ENCODE data around the gene HTR6. TPM values are rescaled to one million over a fixed set of nuclear protein-coding genes. Genes with fewer than 3 reads are reported as not detected.

The HTR6 gene
- total RNA-seq, 1 experiment from 2014 or later = 0.57 TPM

DNA sequence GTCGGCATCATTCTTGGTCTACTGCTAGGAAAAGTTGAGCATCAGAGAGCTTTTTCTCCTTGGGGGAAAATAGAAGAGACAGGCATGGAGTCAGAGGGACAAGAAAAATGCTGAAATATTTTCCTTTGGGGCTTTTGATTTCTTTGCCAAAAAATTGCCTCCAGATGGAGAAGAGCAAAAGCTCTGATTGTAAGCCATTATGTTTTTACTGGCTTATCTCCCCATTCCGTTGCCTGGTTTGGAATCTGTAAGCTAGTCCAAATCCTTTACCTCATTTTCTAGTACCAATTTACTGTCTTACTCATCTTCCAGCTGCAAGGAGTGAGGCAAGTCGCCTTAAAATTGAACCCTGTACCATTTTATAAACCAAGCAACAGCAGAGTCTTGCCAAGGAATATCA is 43.9 kb upstream of the HTR6 start:
- Histone ChIP-seq H3K4me2 (ENCODE audit: low read length) (no peak overlapping the region), H4K20me1 (ENCODE audit: insufficient read depth) (peaks cover 15% of the 10 kb centered on the region; the same call in 1 of the 2 replicates), H3K36me3 (ENCODE audit: control insufficient read depth in 1 of 2, insufficient read depth in 2 of 2, low read length in 2 of 2) (peaks cover 0 to 1% of the 10 kb centered on the region in 2 experiments; a peak in 1 of 4 replicates), H3K79me2 (ENCODE audit: insufficient read depth, low read length) (peaks cover 50% of the 10 kb centered on the region), H3K27me3 (ENCODE audit: insufficient read depth, low read length) (no peaks in the 10 kb centered on the region), H3K27ac (ENCODE audit: low read depth, low read length) (no peak overlapping the region), H3K4me1 (ENCODE audit: control insufficient read depth in 1 of 2, insufficient read depth in 2 of 2, low read length in 2 of 2) (no peaks in the 10 kb centered on the region), H3K4me3 (replicated peaks in 1 of 2; ENCODE audit: low read depth in 1 of 2, low read length in 2 of 2) (no peak overlapping the region), H3K9me3 (ENCODE audit: control insufficient read depth in 1 of 2, insufficient read depth in 1 of 2, low read depth in 1 of 2, low read length in 2 of 2) (no peaks in the 10 kb centered on the region), H3K9me2 (ENCODE audit: insufficient read depth) (no peaks in the 10 kb centered on the region), H3K9ac (ENCODE audit: low read length) (no peak overlapping the region), H2AFZ (ENCODE audit: low read depth, low read length, poor library complexity, severe bottlenecking) (no peak overlapping the region)
- ChIA-PET RAD21 (ENCODE audit: low non-redundant PET in 1 of 2, low total read pairs in 2 of 2, uncharacterized antibody in 2 of 2, unreplicated experiment in 2 of 2) (no interaction called here), CTCF (no interaction called here), POLR2A (no interaction called here)
- TF ChIP-seq TCF7L2 (IDR thresholded peaks at IDR 0.05; ENCODE audit: borderline replicate concordance, extremely low read depth, insufficient read depth, insufficient read length) (no peak), CBX3 (IDR thresholded peaks at IDR 0.05; ENCODE audit: low read depth) (no peak), SP1 (IDR thresholded peaks at IDR 0.05; ENCODE audit: low read depth) (no peak), POLR2AphosphoS5 (IDR thresholded peaks at IDR 0.05; ENCODE audit: low read depth, low read length) (no peak), SIN3A (IDR thresholded peaks at IDR 0.05; ENCODE audit: low read depth) (no peak), YY1 (IDR thresholded peaks at IDR 0.05; ENCODE audit: extremely low read depth, insufficient replicate concordance, low read depth, low read length) (no peak), POLR2A (IDR thresholded peaks at IDR 0.05; ENCODE audit: borderline replicate concordance, extremely low read depth, insufficient read depth, insufficient read length) (no peak), CEBPB (IDR thresholded peaks at IDR 0.05; ENCODE audit: low read depth) (no peak), EGR1 (IDR thresholded peaks at IDR 0.05; ENCODE audit: low read depth) (no peak)
- TF ChIP-seq, protein P1, sequence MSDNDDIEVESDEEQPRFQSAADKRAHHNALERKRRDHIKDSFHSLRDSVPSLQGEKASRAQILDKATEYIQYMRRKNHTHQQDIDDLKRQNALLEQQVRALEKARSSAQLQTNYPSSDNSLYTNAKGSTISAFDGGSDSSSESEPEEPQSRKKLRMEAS (IDR thresholded peaks at IDR 0.05) = no peak
- TF ChIP-seq, protein P2, sequence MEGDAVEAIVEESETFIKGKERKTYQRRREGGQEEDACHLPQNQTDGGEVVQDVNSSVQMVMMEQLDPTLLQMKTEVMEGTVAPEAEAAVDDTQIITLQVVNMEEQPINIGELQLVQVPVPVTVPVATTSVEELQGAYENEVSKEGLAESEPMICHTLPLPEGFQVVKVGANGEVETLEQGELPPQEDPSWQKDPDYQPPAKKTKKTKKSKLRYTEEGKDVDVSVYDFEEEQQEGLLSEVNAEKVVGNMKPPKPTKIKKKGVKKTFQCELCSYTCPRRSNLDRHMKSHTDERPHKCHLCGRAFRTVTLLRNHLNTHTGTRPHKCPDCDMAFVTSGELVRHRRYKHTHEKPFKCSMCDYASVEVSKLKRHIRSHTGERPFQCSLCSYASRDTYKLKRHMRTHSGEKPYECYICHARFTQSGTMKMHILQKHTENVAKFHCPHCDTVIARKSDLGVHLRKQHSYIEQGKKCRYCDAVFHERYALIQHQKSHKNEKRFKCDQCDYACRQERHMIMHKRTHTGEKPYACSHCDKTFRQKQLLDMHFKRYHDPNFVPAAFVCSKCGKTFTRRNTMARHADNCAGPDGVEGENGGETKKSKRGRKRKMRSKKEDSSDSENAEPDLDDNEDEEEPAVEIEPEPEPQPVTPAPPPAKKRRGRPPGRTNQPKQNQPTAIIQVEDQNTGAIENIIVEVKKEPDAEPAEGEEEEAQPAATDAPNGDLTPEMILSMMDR (IDR thresholded peaks at IDR 0.05 in 2 of 3, conservative IDR thresholded peaks at IDR 0.05 in 1 of 3; ENCODE audit: borderline replicate concordance in 1 of 3, insufficient read depth in 1 of 3, low read depth in 2 of 3, low read length in 2 of 3) = no peak
- TF ChIP-seq, protein P3, sequence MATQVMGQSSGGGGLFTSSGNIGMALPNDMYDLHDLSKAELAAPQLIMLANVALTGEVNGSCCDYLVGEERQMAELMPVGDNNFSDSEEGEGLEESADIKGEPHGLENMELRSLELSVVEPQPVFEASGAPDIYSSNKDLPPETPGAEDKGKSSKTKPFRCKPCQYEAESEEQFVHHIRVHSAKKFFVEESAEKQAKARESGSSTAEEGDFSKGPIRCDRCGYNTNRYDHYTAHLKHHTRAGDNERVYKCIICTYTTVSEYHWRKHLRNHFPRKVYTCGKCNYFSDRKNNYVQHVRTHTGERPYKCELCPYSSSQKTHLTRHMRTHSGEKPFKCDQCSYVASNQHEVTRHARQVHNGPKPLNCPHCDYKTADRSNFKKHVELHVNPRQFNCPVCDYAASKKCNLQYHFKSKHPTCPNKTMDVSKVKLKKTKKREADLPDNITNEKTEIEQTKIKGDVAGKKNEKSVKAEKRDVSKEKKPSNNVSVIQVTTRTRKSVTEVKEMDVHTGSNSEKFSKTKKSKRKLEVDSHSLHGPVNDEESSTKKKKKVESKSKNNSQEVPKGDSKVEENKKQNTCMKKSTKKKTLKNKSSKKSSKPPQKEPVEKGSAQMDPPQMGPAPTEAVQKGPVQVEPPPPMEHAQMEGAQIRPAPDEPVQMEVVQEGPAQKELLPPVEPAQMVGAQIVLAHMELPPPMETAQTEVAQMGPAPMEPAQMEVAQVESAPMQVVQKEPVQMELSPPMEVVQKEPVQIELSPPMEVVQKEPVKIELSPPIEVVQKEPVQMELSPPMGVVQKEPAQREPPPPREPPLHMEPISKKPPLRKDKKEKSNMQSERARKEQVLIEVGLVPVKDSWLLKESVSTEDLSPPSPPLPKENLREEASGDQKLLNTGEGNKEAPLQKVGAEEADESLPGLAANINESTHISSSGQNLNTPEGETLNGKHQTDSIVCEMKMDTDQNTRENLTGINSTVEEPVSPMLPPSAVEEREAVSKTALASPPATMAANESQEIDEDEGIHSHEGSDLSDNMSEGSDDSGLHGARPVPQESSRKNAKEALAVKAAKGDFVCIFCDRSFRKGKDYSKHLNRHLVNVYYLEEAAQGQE (IDR thresholded peaks at IDR 0.05; ENCODE audit: low read depth) = no peak
- intact Hi-C loops (cut with micrococcal nuclease) = no loop called here
- ATAC-seq (no peak), DNase-seq (ENCODE audit: low read depth, low spot score) (no peak)
- BruUV-seq (replicated peaks) = no TSS peak
